ENCODE results near the gene DAO.

The DAO gene

GRCh38 chr12:108868781-108869180, 11.1 kb upstream of the DAO start:
- in situ Hi-C loops (cut with MboI; ENCODE audit: low sequenced_read_pairs) = no loop called here

GRCh38 chr12:108875280-108875679, 4.6 kb upstream of the DAO start:
- in situ Hi-C loops (cut with MboI; ENCODE audit: low sequenced_read_pairs) = no loop called here

- in situ Hi-C loops (cut with MboI; ENCODE audit: low sequenced_read_pairs) = no loop called here
Measured at GRCh38 chr12:108875682-108876361, 4.1 kb upstream of the DAO start.

- in situ Hi-C loops (cut with MboI; ENCODE audit: low sequenced_read_pairs) = no loop called here
Measured at GRCh38 chr12:108876550-108876949, 3.3 kb upstream of the DAO start.

GRCh38 chr12:108881953-108882352, 2.1 kb downstream of the DAO start:
- in situ Hi-C loops (cut with MboI; ENCODE audit: low sequenced_read_pairs) = no loop called here

GRCh38 chr12:108884116-108885012, 4.5 kb downstream of the DAO start:
- in situ Hi-C loops (cut with MboI; ENCODE audit: low sequenced_read_pairs) = no loop called here

- in situ Hi-C loops (cut with MboI; ENCODE audit: low sequenced_read_pairs) = no loop called here
Measured at GRCh38 chr12:108886873-108887629, 7.2 kb downstream of the DAO start.

- in situ Hi-C loops (cut with MboI; ENCODE audit: low sequenced_read_pairs) = no loop called here
Measured at GRCh38 chr12:108888031-108888430, 8.1 kb downstream of the DAO start.

- in situ Hi-C loops (cut with MboI; ENCODE audit: low sequenced_read_pairs) = no loop called here
Measured at GRCh38 chr12:108890208-108890607, 10.3 kb downstream of the DAO start.

- in situ Hi-C loops (cut with MboI; ENCODE audit: low sequenced_read_pairs) = no loop called here
Measured at GRCh38 chr12:108895220-108895802, 15.4 kb downstream of the DAO start.

- in situ Hi-C loops (cut with MboI; ENCODE audit: low sequenced_read_pairs) = no loop called here
Measured at GRCh38 chr12:108896336-108896735, 16.4 kb downstream of the DAO start.

- in situ Hi-C loops (cut with MboI; ENCODE audit: low sequenced_read_pairs) = no loop called here
Measured at GRCh38 chr12:108896817-108897216, 16.9 kb downstream of the DAO start.

GRCh38 chr12:108899145-108899544, 19.3 kb downstream of the DAO start:
- in situ Hi-C loops (cut with MboI; ENCODE audit: low sequenced_read_pairs) = no loop called here

- in situ Hi-C loops (cut with MboI; ENCODE audit: low sequenced_read_pairs) = no loop called here
Measured at GRCh38 chr12:108905725-108906124, 25.8 kb downstream of the DAO start.

- in situ Hi-C loops (cut with MboI; ENCODE audit: low sequenced_read_pairs) = no loop called here
Measured at GRCh38 chr12:108906971-108907370, 27.1 kb downstream of the DAO start.

- in situ Hi-C loops (cut with MboI; ENCODE audit: low sequenced_read_pairs) = no loop called here
Measured at GRCh38 chr12:108907839-108908351, 28.0 kb downstream of the DAO start.

GRCh38 chr12:108910336-108910735, 30.4 kb downstream of the DAO start:
- in situ Hi-C loops (cut with MboI; ENCODE audit: low sequenced_read_pairs) = no loop called here

- in situ Hi-C loops (cut with MboI; ENCODE audit: low sequenced_read_pairs) = no loop called here
Measured at GRCh38 chr12:108911915-108912314, 32.0 kb downstream of the DAO start.

- in situ Hi-C loops (cut with MboI; ENCODE audit: low sequenced_read_pairs) = no loop called here
Measured at GRCh38 chr12:108912361-108912760, 32.5 kb downstream of the DAO start.

- in situ Hi-C loops (cut with MboI; ENCODE audit: low sequenced_read_pairs) = no loop called here
Measured at GRCh38 chr12:108914121-108914531, 34.2 kb downstream of the DAO start.

GRCh38 chr12:108915632-108916133, 35.8 kb downstream of the DAO start:
- in situ Hi-C loops (cut with MboI; ENCODE audit: low sequenced_read_pairs) = no loop called here

Measured in hTERT RPE-1 (cell line).